Upper lobe of left lung (tissue), 6 donors: Measurements from ENCODE around the gene POU2F3. TPM values are rescaled to one million over a fixed set of nuclear protein-coding genes. Genes with fewer than 3 reads are reported as not detected.

Experiments
- ATAC-seq, 2 donors: fragments of 200-7000 bp; cut with Tn5 transposase; one replicate each; pipeline ENCODE4 v1.9.1; 2022; ENCODE audit warnings: mild to moderate bottlenecking in 2 of 2, moderate library complexity in 2 of 2; ENCODE audit not compliant: low FRiP score in 2 of 2
- DNase-seq, 2 donors: peaks; one replicate each; pipeline ENCODE4 v3.0.0-alpha.2; 2019 to 2020
- H3K27ac ChIP-seq, 4 donors: fragments of 200-600 bp; sonication (generic); one replicate each; pipeline ENCODE4 v1.5.1; 2016 to 2019
- H3K27me3 ChIP-seq, 4 donors: fragments of 200-600 bp; sonication (generic); one replicate each; pipeline ENCODE4 v1.5.1; 2017 to 2019
- H3K36me3 ChIP-seq, 4 donors: fragments of 200-600 bp; sonication (generic); one replicate each; pipeline ENCODE4 v1.5.1; 2016 to 2019
- H3K4me1 ChIP-seq, 4 donors: fragments of 200-600 bp; sonication (generic); one replicate each; pipeline ENCODE4 v1.5.1; 2018 to 2019
- H3K4me3 ChIP-seq, 4 donors: fragments of 200-600 bp; sonication (generic); one replicate each; pipeline ENCODE4 v1.5.1; 2017 to 2019; ENCODE audit warnings: mild to moderate bottlenecking in 2 of 4, moderate library complexity in 1 of 4
- H3K9me3 ChIP-seq, 4 donors: fragments of 200-600 bp; sonication (generic); one replicate each; pipeline ENCODE4 v1.5.1; 2018 to 2019
- CTCF ChIP-seq, 6 experiments: fragments of 450-650 bp in 4 of 6; fragments of 200-600 bp in 2 of 6; sonication (generic) in 2 of 6; IDR thresholded peaks; one replicate each; pipeline ENCODE4 v1.5.1; 2016 to 2019; ENCODE audit warnings: antibody characterized with exemption in 6 of 6
- EP300 ChIP-seq, 4 donors: sonication (generic); formaldehyde crosslinking; IDR thresholded peaks; one replicate each; pipeline ENCODE4 v1.5.1; 2017; ENCODE audit warnings: antibody characterized with exemption in 4 of 4, control low read depth in 2 of 4
- POLR2A ChIP-seq, 4 donors: fragments of 450-650 bp; IDR thresholded peaks; one replicate each; pipeline ENCODE4 v1.5.1; 2016 to 2017; ENCODE audit warnings: antibody characterized with exemption in 4 of 4, mild to moderate bottlenecking in 2 of 4
- POLR2AphosphoS5 ChIP-seq, 2 donors: sonication (generic); formaldehyde crosslinking; IDR thresholded peaks; one replicate each; pipeline ENCODE4 v1.5.1; 2017; ENCODE audit warnings: antibody characterized with exemption in 2 of 2
- WGBS, 2 donors: methylation state at CpG; one replicate each; pipeline ENCODE4 v1.1.5; 2017 to 2018; 5-methylcytosine and 5-hydroxymethylcytosine counted together
- total RNA-seq, 6 donors: library from RNA; depleted of rRNA in 4 of 6; stranded (reverse); fragments of >200 nt in 4 of 6; gene quantifications; one replicate each; pipeline versions ENCODE4 v1.1.0 to v1.2.1, GENCODE V29; 2016 to 2021
- donor health status: DM: no; HTN: no; CAD: no; lungs with moderate emphysema.
- donor health status: DM: no; HTN: yes; CAD: no; lungs with severe emphysema.

The POU2F3 gene
- total RNA-seq, 6 donors from 2014 or later: 1.7 to 21.0 (median 3.5) TPM

GRCh38 chr11:120228794-120229384, 11.1 kb upstream of the POU2F3 start:
- ATAC-seq (no peak), DNase-seq (peak in 1 of 2 donors; percentile 71)
- peaks cover 8 to 14% (median 11%) of the 10 kb centered on the region in 4 donors for H3K4me1 ChIP-seq
- TF ChIP-seq POLR2AphosphoS5 (IDR thresholded peaks at IDR 0.05): no peak
- H3K9me3 ChIP-seq: no peaks in the 10 kb centered on the region
- no peaks in the 10 kb centered on the region for H3K27me3 ChIP-seq
- WGBS, 2 donors: 87 to 95% methylated on average over 2 to 16 of the region's 16 CpGs
- H3K27ac ChIP-seq: no peak overlapping the region
- no peak overlapping the region for H3K4me3 ChIP-seq
- no peaks in the 10 kb centered on the region for H3K36me3 ChIP-seq

- TF ChIP-seq CTCF (IDR thresholded peaks at IDR 0.05): peak; percentile 29 to 55 (median 50)
- TF ChIP-seq EP300 (IDR thresholded peaks at IDR 0.05): no peak
- no peak for TF ChIP-seq POLR2AphosphoS5 (IDR thresholded peaks at IDR 0.05)
- TF ChIP-seq POLR2A (IDR thresholded peaks at IDR 0.05): no peak
- H3K27me3 ChIP-seq: no peaks in the 10 kb centered on the region
- H3K36me3 ChIP-seq: no peaks in the 10 kb centered on the region
- WGBS, 2 donors: 56 to 61% methylated on average over 15 to 17 of the region's 17 CpGs
- peaks cover 6 to 10% (median 8%) of the 10 kb centered on the region in 4 donors for H3K4me1 ChIP-seq
- ATAC-seq (no peak), DNase-seq (no peak)
- H3K9me3 ChIP-seq: no peaks in the 10 kb centered on the region
- no peak overlapping the region for H3K4me3 ChIP-seq
- H3K27ac ChIP-seq: no peak overlapping the region
Measured at GRCh38 chr11:120229451-120230424, 10.2 kb upstream of the POU2F3 start.

GRCh38 chr11:120230433-120231071, 9.4 kb upstream of the POU2F3 start:
- ATAC-seq (no peak), DNase-seq (no peak)
- peaks cover 0 to 2% (median under 1%) of the 10 kb centered on the region in 4 donors for H3K4me1 ChIP-seq
- no peaks in the 10 kb centered on the region for H3K36me3 ChIP-seq
- no peaks in the 10 kb centered on the region for H3K9me3 ChIP-seq
- TF ChIP-seq CTCF (IDR thresholded peaks at IDR 0.05) (no peak), POLR2A (IDR thresholded peaks at IDR 0.05) (no peak), EP300 (IDR thresholded peaks at IDR 0.05) (no peak), POLR2AphosphoS5 (IDR thresholded peaks at IDR 0.05) (no peak)
- WGBS, 2 donors: 81 to 89% methylated on average over 4 to 5 of the region's 5 CpGs
- H3K4me3 ChIP-seq: no peak overlapping the region
- H3K27ac ChIP-seq: no peak overlapping the region
- no peaks in the 10 kb centered on the region for H3K27me3 ChIP-seq

- 40 to 67% methylated on average over 1 to 4 of the region's 4 CpGs for WGBS, 2 donors
- ATAC-seq (no peak), DNase-seq (no peak)
- Histone ChIP-seq H3K27me3 (no peaks in the 10 kb centered on the region), H3K4me1 (no peaks in the 10 kb centered on the region), H3K27ac (no peak overlapping the region), H3K36me3 (no peaks in the 10 kb centered on the region), H3K9me3 (no peaks in the 10 kb centered on the region), H3K4me3 (no peak overlapping the region)
- TF ChIP-seq POLR2AphosphoS5 (IDR thresholded peaks at IDR 0.05) (no peak), CTCF (IDR thresholded peaks at IDR 0.05) (no peak), POLR2A (IDR thresholded peaks at IDR 0.05) (no peak), EP300 (IDR thresholded peaks at IDR 0.05) (no peak)
Measured at GRCh38 chr11:120231963-120232362, 8.0 kb upstream of the POU2F3 start.

GRCh38 chr11:120233207-120233803, 6.6 kb upstream of the POU2F3 start:
- 75 to 81% methylated on average over 9 of the region's 9 CpGs for WGBS, 2 donors
- no peak for ATAC-seq

More at GRCh38 chr11:120233207-120233803, 6.6 kb upstream of the POU2F3 start:
- H3K27ac ChIP-seq: no peak overlapping the region
- no peaks in the 10 kb centered on the region for H3K36me3 ChIP-seq
- H3K4me1 ChIP-seq: no peaks in the 10 kb centered on the region
- H3K9me3 ChIP-seq: no peaks in the 10 kb centered on the region
- H3K27me3 ChIP-seq: no peaks in the 10 kb centered on the region
- no peak for DNase-seq
- no peak for TF ChIP-seq POLR2A (IDR thresholded peaks at IDR 0.05)
- no peak for TF ChIP-seq POLR2AphosphoS5 (IDR thresholded peaks at IDR 0.05)
- TF ChIP-seq CTCF (IDR thresholded peaks at IDR 0.05): no peak
- TF ChIP-seq EP300 (IDR thresholded peaks at IDR 0.05): no peak
- no peak overlapping the region for H3K4me3 ChIP-seq
